ENCODE measurements around the gene APCDD1.
"Not testable (repeated sequence)": the region's sequence is repeated elsewhere in the genome, so short reads cannot be mapped to it uniquely, and the experiment has no call there.

APCDD1 gene

GRCh38 chr18:10485475-10485874 is 31.0 kb downstream of the APCDD1 start:
- FAIRE-seq (no peak), DNase-seq (ENCODE audit: extremely low spot score, insufficient read length, low read depth) (no peak)

DNA sequence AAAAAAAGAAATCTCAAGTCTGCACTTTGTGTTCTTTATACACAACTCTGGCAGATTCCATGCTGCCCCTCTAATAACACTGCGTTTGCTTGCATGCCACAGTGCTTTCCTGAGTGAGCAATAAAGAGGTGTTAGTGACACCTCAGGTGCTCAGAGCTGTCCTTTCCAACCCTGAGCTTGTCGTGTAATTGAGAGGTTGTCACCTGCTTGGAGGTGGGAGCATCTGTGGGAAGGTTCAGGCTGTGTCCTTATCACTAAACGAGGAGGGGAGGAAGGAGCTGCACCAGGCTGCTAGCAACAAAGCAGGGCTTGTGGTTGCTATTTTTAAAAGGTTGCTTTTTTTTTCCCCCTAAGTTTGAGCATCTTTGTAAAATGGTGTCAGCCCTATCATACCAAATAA is 31.9 kb downstream of the APCDD1 start:
- FAIRE-seq (no peak), DNase-seq (ENCODE audit: extremely low spot score, insufficient read length, low read depth) (no peak)

DNA sequence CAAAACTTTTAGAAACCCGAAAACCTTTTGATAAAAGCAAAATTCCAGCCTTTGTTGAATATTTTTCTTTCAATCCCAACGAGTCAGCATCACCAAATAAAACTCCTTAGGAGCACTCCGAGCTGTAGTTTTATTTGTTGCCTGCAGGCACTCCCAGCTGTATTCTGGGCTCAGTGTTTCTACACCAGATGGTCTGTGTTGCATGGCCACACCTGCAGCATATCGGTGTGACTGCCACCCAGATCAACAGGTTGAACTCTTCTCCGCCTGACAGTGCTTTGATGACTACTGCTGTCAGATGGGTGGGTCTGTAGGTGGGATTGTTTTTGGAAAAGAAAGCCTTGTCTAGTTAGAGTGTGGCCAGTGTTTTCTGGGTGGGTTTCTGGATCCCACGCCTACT is 32.7 kb downstream of the APCDD1 start:
- no peak for DNase-seq (ENCODE audit: extremely low spot score, insufficient read length, low read depth)
- FAIRE-seq = no peak

GRCh38 chr18:10488017-10488416 is 33.6 kb downstream of the APCDD1 start:
- FAIRE-seq (no peak), DNase-seq (ENCODE audit: extremely low spot score, insufficient read length, low read depth) (no peak)

- DNase-seq (ENCODE audit: extremely low spot score, insufficient read length, low read depth) (peak; percentile 44), FAIRE-seq (peak; percentile 79)
Measured at GRCh38 chr18:10490401-10491165, 36.1 kb downstream of the APCDD1 start.

DNA sequence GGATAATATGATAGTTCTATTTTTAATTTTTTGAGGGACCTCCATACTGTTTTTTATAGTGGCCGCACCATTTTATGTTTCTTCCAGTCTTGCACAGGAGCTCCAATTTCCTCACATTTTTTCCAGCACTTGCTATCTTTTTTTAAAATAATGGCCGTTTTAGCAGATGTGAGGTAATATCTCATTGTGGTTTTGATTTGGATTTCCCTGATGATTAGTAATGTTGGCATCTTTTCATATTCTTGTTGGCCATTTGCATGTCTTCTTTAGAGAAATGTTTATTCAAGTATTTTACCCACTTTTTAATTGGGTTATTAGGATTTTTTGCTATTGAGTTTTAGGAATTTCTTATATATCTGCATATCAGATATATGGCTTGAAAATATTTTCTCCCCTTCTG is 41.5 kb downstream of the APCDD1 start:
- DNase-seq (ENCODE audit: extremely low spot score, insufficient read length, low read depth) (no peak), FAIRE-seq (no peak)

DNA sequence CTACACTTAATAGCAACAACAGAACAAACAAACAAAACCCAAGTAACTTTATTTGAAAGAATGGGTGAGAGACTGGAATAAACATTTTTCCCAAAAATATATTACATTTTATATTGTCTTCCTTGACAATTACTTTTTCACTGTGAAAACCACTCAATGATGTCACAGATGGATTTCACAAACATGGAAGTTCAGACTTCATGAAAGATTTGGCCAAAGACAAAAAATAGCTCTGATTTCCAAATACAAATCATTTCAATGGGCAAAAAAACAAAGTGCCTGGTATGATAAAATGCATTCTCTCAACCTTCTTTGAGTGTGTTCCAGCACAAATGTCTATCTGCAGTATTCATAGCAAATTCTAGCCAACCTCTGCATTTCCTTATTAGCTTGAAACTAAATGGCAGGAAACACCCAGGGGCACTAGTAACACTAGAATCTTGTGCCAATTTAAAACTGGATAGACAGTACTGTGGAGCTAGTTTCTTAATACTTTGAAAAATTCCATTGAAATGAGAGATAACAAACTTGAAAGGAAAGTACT is 42.8 kb downstream of the APCDD1 start:
- FAIRE-seq (no peak), DNase-seq (ENCODE audit: extremely low spot score, insufficient read length, low read depth) (no peak)

GRCh38 chr18:10499230-10499629 is 44.8 kb downstream of the APCDD1 start:
- FAIRE-seq = peak; percentile 21
- no peak for DNase-seq (ENCODE audit: extremely low spot score, insufficient read length, low read depth)

GRCh38 chr18:10500038-10500437 is 45.6 kb downstream of the APCDD1 start:
- DNase-seq (ENCODE audit: extremely low spot score, insufficient read length, low read depth) (no peak), FAIRE-seq (no peak)

DNA sequence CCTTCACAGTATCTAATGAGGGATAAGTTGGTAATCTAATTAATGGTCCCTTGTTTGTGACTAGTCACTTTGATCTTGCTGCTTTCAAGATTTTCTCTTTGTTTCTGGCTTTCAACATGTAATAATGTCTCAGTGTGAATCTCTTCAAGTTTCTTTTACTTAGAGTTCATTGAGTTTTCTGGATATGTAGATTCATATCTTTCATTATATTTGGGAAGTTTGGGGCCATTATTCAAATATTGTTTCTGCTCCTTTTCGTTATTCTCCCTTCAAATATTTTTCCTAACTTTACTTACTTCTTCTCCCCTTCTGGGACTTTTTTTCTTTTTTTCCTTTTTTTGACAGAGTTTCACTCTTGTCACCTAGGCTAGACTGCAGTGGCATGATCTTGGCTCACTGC is 50.3 kb downstream of the APCDD1 start:
- DNase-seq (ENCODE audit: extremely low spot score, insufficient read length, low read depth) (no peak), FAIRE-seq (no peak)

DNA sequence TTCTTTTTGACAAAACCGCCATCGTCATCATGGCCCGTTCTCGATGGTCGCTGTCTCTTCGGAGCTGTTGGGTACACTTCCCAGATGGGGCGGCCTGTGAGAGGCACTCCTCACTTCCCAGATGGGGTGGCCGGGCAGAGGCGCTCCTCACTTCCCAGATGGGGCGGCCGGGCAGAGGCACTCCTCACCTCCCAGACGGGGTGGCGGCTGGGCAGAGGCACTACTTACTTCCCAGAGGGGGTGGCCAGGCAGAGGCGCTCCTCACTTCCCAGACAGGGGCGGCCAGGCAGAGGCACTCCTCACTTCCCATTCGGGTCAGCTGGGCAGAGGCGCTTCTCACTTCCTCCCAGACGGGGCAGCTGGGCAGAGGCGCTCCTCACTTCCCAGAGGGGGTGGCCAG is 51.5 kb downstream of the APCDD1 start:
- DNase-seq (ENCODE audit: extremely low spot score, insufficient read length, low read depth); FAIRE-seq: not testable (repeated sequence)

GRCh38 chr18:10508591-10508990 is 54.2 kb downstream of the APCDD1 start:
- DNase-seq (ENCODE audit: extremely low spot score, insufficient read length, low read depth) = no peak
- no peak for FAIRE-seq

DNA sequence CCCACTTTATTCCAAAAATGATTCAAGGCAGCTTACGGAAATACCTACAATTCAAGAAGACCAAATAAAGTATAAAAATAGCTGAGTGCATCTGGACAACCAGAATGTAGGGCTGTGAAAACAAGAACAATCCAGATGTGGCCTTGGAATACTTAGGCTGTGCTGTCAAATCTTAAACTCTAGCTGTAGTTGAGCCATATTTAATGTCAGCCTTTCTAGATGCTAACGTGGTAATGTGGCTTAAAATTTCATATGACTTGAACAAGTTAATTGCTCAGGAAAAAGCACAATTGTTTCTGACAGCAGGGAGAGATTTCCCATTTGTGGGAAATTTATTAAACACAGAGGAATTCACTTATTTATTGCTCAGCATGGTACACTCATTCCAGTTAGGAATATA is 56.8 kb downstream of the APCDD1 start:
- FAIRE-seq (no peak), DNase-seq (ENCODE audit: extremely low spot score, insufficient read length, low read depth) (no peak)

GRCh38 chr18:10514082-10514481 is 59.6 kb downstream of the APCDD1 start:
- FAIRE-seq (no peak), DNase-seq (ENCODE audit: extremely low spot score, insufficient read length, low read depth) (no peak)

DNA sequence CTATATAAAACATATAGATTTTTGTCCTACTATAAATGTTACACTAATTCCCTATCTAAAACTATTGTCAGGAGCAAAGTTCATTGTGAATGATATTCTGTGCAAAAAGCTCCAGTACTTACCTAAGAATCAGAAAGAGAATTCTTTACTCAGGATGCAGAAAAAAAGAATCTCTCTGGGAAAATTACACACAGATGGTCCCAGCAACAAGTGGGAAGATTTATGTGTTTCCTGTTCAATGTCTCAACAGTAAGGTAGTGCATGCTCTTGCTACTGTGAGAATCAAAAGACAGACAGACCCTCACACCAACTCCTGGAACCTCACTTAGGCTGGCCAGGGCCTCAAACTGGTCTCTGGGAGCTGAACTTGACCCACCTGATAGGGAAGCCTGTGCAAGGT is 60.2 kb downstream of the APCDD1 start:
- FAIRE-seq (no peak), DNase-seq (ENCODE audit: extremely low spot score, insufficient read length, low read depth) (no peak)

- no peak for FAIRE-seq
- DNase-seq (ENCODE audit: extremely low spot score, insufficient read length, low read depth) = no peak
Measured at GRCh38 chr18:10515456-10515855, 61.0 kb downstream of the APCDD1 start.

DNA sequence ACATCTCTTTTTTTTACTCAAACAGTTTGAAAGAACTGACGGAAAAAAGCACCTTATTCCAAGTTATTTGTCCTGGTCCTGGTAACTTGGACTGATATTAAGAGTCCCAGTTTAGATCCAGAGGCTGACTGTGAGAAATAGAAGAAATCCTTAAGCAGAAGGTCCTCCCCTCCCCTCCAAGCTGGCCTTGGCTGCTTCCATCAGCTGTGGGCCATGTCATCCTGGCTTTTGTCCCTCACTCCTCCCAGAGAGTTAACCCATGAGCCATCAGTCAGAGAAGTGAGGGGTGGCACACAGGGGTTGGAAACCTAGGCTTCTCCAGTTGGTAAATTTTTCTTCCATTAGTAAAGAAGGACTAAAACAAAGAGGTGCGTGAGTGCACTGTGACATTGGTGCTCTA is 61.6 kb downstream of the APCDD1 start:
- DNase-seq (ENCODE audit: extremely low spot score, insufficient read length, low read depth) (no peak), FAIRE-seq (no peak)

DNA sequence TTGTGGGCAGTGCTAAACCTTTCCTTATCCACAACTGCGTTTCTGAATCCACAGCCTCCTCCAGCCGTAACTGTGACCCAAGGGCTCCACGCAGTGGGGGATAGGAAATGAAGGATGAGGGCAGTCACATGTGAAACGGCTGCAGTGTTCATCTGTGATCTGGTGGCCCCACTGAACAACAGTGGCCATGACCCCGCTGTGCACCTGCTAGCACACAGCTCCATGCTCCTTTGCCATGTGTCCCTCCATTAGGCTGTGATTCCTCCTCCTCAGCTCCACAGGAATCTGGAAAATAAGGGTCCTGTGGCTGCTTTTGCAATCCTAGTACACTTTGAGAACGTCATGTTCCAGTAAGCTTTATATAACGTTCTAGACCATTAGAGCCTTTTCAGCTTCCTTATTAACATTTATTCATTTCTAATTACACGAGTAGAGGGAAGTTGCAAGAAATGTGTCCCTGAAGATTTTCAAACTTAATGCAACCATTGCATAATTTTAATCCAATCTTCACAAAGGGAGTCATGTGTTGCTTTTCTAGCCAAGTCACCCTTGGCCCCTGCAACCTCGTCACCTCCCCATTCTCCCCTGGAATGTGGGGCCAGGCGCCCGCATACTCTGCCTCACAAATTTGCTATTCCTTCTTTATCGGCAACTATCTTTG is 64.3 kb downstream of the APCDD1 start:
- FAIRE-seq (no peak), DNase-seq (ENCODE audit: extremely low spot score, insufficient read length, low read depth) (no peak)

GRCh38 chr18:10519366-10519765 is 64.9 kb downstream of the APCDD1 start:
- FAIRE-seq (no peak), DNase-seq (ENCODE audit: extremely low spot score, insufficient read length, low read depth) (no peak)

DNA sequence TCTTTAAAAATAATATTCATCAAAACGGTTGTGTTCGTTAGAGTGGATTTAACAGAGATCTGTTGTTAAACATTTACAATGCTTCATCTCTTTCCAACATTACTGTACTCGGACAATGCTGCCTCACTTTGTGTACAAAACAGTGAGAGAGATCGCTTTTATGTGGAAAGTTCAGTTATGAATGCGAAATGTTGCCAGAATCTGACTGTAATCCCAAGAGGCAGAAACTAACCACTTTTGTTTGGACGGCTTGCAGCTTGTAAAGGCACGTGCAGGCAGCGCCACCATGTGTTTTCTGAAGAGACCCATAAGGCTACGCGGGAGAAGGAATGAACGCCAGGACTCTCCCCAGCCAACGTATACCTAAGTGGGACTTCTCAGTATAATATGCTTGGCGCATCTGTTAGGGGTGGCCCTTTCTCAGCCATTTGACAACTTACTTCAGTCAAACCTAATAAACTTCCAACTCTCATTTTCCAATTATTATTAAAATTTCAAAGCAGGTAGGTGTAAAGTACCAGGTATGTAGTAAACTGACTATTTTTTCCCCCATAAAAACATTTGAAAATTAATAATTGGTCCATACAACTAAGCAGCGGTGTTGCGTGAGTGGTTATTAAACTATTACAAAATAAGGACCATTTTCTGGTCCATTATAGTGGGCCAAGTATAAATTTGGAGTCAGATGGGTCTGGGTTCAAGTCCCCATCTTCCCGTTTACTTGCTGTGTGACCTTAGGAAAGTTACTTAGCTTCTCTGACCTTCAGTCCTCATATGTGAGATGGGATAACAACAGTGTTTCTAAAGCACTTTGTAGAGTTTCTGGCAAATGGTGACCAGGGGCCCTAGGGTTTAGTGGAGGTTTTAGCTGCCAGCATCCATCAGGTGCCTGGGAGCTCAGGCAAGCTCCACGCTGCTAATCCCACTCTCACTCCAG is 65.8 kb downstream of the APCDD1 start:
- DNase-seq (ENCODE audit: extremely low spot score, insufficient read length, low read depth) = peak; percentile 26
- FAIRE-seq = peak; percentile 90

Data from GM18507 (cell line).